Stimulated activated naive CD8-positive, alpha-beta T cell treated with anti-CD3 and anti-CD28 coated beads, Interleukin-15, Interleukin-2, amounts not matched to agents 100 U/mL and 50 U/mL, for 24 hours (primary cell): ENCODE data around the gene CLBA1.
A peak's percentile ranks its signal among the peaks of the same experiment; 100 is the strongest.
"Not testable (repeated sequence)": the region's sequence is repeated elsewhere in the genome, so short reads cannot be mapped to it uniquely, and the experiment has no call there.

Experiments used
- ATAC-seq: fragments of 150-1000 bp; cut with Tn5 transposase; one replicate; pipeline ENCODE4 v1.10.0; 2021
- DNase-seq: peaks from one replicate; pipeline ENCODE4 v3.0.0; 2021

CLBA1 gene

DNA sequence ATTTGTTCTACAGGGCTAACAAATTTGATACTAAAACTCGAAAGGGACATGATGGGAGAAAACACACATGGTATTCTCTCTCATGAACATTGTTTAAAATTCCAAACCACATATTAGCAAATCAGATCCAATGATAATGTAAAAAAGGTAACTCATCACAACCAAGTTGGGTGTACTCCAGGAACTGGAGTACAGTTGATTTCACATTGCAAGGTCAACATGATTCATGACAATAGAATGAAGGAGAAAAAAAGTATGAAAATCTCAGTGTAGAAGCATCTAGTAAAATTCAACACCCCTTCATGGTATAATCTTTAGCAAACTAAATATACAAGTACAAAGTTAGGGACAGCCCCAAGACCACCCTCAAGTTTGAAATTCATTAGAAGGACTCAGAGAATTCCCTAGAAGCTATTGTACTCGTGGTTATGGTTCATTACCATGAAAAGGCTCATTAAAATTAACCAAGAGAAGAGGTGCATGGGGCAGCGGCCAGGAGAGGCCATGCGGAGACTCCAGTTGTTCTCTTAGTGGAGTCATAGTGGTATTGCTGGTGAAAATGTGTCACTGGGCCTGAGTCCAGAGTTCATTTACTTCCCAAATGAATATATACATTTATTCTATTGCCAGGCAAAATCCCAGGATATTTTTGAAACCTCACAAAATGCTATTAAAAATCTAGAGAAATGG lies 38.3 kb downstream of the CLBA1 start:
- DNase-seq (no peak), ATAC-seq (no peak)

DNA sequence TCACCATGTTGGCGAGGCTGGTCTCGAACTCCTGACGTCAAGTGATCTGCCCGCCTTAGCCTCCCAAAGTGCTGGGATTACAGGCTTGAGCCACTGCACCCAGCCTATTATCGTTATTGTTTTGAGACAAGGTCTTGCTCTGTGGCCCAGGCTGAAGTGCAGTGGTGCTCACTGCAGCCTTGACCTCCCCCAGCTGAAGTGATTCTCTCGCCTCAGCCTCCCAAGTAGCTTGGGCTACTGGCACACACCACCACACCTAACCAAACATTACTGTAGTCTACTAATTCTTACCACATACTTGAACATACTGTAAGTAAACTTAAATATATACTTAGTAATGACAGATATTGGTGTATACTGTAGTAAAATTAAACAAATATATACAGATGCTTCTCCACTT lies 39.8 kb downstream of the CLBA1 start:
- DNase-seq (no peak), ATAC-seq (no peak)

DNA sequence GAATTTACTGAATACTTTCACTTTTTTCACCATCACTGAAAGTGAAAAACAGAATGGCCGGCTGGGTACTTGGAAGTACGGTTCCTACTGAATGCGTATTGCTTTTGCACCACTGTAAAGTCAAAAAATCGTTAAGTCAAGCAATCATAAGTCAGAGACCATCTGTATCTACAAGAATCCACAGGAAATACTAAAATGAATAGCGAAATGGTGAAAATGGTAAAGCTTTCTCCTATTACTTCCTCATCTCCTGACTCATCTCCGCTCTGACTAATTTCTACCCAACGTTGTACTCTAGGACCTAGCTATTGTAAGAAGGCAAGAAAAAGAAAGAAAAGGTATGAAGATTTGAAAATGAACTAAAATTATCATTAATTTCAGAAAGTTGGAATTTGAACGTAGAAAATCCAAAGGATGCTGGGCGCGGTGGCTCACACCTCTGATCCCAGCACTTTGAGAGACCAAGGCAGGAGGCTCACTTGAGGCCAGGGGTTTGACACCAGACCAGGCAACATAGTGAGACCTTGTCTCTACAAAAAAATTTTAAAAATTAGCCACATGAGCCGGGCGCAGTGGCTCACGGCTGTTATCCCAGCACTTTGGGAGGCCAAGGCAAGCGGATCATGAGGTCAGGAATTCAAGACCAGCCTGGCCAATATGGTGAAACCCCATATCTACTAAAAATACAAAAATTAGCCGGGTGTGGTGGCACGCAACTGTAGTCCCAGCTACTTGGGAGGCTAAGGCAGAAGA lies 40.6 kb downstream of the CLBA1 start:
- DNase-seq, result no peak
- peak; percentile 37 for ATAC-seq

GRCh38 chr14:105026802-105027563 lies 41.4 kb downstream of the CLBA1 start:
- DNase-seq (no peak), ATAC-seq (no peak)

DNA sequence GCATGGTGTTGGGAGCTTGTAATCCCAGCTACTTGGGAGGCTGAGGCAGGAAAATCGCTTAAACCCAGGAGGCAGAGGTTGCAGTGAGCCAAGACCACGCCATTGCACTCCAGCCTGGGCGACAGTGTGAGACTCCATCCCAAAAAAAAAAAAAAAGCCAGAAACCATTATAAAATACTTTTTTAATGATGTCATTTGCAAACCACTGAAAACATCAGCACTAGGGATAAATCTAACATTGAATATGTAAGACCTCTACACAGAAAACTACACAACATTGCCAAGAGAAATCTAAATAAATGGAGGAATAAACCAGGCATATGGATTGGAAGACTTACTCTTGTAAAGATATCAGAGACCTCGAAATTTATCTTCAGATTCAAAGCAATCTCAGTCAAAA lies 42.1 kb downstream of the CLBA1 start:
- not testable (repeated sequence) for DNase-seq, ATAC-seq

DNA sequence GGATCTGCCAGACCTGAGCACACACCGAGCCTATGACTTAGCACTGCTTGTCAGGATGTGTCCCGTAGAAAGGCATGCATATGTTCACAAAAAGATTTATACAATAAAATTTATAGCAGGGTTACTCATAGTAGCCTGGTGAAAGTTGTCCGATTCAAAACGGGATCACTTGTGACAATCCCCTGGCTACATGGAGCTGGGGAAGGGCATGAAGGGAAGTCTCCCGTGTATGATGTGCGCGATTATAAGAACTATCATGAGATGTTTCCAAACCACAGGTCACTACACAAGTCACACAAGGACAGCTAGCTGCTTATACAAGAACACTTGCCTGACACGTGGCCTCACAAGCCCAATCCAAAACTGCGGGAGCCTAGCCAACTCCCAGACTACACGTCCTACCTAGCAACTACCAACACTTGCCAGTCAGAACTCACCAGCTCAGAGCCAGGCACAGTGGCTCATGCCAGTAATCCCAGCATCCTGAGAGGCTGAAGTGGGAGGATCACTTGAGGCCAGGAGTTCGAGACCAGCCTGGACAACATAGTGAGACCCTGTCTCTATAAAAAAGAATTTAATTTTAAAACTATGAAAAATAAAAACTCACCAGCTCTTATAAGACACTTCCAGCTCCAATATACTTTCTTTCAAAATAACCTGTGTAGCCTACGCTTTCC lies 42.8 kb downstream of the CLBA1 start:
- DNase-seq (no peak), ATAC-seq (no peak)

GRCh38 chr14:105029402-105029801 lies 43.8 kb downstream of the CLBA1 start:
- DNase-seq, result no peak

DNA sequence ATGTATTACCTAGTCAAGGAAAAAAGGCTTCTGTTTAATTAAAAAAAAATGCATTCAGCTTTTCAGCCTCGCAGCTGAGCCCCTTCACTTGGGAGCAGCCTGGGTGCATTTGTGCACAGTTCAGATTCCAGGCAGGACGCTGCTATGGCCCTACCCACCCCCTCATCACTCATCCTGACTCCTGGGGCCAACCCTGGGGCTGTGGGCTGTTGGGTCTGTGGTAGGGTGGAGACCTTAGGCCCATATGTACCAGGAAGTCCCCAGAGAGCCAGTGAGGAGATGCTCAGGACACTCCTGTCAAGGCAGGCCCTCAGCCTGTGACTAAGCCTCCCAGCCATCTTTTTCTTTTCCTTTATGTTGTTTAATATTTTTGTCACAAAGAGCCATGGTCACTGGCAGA lies 44.6 kb downstream of the CLBA1 start:
- ATAC-seq (no peak), DNase-seq (no peak)

More at GRCh38 chr14:105029402-105029801, 43.8 kb downstream of the CLBA1 start:
- no peak for ATAC-seq

DNA sequence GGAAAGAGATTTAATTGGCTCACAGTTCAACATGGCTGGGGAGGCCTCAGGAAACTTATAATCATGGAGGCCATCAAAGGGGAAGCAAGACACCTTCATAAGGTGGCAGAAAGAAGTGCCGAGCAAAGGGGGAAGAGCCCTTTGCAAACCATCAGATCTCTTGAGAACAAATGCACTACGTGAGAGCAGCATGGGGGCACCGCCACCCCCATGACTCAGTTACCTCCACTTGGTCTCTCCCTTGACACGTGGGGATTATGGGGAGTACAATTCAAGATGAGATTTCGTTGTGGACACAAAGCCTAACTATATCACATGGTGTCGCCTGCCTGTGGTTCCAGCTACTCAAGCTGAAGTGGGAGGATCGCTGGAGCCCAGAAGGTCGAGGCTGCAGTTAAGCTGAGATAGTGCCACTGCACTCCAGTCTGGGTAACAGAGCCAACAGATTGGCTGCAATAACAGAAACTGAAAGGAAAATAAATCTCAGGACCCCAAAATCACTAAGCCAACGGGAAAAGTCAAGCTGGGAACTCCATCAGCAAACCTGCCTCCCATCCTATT lies 45.3 kb downstream of the CLBA1 start:
- ATAC-seq (no peak), DNase-seq (no peak)

- ATAC-seq, DNase-seq: not testable (repeated sequence)
Observed at GRCh38 chr14:105032451-105032901, 46.9 kb downstream of the CLBA1 start.

DNA sequence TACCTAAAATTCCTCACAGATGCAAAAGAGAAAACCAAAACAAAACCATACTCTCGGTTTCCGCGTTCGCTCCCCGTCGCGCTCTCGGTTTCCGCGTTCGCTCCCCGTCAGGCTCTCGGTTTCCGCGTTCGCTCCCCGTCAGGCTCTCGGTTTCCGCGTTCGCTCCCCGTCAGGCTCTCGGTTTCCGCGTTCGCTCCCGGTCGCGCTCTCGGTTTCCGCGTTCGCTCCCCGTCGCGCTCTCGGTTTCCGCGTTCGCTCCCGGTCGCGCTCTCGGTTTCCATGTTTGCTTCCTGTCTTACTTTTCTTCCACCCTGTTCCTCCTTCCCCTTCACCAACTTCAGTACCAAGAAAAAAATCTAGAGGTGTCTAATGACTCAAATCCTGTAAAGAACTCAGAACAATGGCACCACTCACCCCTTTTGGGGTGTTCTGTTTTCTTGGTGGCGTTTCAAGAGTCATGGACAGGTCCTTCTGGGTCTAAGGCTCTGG lies 47.9 kb downstream of the CLBA1 start:
- DNase-seq, ATAC-seq: not testable (repeated sequence)

GRCh38 chr14:105034315-105035039 lies 48.9 kb downstream of the CLBA1 start:
- ATAC-seq, result no peak
- no peak for DNase-seq

DNA sequence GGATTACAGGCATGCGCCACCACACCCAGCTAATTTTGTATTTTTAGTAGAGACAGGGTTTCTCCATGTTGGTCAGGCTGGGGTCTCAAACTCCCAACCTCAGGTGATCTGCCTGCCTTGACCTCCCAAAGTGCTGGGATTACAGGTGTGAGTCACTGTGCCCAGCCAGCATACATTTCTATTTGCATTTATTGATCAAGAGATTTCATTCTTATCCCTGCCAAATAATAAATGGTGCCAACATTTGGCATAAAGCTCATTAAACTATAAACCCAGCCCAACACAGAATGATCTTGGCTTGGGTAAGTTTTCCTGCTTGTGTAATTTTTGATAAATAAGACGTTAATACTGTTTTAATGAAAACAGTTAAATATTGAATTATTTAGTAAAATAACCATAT lies 50.0 kb downstream of the CLBA1 start:
- not testable (repeated sequence) for DNase-seq, ATAC-seq

DNA sequence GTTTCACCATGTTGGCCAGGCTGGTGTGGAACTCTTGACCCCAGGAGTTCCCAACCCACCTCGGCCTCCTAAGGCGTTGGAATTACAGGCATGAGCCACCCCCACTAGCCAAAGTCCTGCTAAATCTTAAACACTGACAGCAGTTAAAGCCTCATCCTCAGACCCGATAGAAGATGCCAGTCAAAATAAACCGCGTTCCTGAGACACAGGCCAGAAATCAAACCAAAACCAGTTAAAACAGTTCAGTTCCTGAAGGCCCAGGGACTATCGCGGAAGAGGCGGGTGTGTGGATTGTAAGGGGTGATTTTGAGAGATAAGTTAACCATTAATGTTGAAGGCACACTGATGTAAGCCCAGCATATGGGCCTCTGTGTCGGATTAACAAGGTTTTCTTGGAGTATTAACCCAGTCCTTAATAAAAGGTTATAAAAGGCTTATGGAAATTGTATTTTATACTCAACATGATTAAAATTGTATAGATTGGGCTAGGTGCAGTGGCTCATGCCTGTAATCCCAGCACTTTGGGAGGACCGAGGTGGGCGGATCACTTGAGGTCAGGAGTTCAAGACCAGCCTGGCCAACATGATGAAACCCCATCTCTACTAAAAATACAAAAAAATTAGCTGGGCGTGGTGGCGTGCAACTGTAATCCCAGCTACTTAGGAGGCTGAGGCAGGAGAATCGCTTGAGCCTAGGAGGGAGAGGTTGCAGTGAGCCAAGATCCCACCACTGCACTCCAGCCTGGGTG lies 54.0 kb downstream of the CLBA1 start:
- DNase-seq (no peak), ATAC-seq (no peak)

DNA sequence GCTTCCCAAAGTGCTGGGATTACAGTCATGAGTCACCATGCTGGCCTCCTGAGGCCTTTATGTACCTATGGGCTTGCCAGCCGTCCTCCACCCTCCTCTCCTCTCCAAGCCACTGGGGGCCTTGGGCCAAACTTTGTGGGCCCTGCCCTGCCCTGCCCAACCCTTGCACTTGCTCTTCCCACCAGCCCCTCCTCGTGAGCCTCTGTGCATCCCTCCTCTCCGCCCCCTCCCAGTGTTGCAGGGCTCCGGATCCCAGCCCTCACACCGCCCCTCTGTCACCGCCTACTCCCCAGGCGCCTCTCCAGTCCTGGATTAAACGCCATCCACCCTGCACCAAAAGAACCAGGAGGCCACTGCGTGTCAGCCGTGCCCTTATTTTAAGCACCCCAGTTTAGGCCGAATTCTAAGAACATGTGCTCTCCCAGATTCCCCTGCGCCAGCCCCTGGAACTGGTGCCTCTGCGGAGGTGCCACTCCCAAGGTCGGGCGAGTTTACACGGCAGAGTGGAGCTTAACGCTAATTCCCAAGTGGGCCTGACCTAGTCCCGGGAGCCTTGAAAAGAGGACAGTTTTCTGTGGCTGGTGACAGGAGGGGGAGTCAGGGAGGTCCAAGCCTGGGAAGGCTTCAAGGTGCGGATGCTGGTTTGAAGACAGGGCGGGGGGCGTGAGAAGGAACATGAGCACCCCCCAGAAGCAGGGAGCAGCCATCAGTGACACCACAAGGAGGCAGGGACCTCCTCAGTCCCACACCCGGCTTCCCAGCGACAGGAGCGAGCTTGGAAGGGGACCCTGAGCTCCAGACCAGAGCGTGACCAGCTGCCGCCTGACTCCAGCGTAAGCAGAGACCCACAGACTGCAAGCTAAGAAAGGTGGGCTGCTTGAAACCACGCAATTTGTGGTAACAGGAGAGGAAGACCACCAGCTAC lies 56.5 kb downstream of the CLBA1 start:
- ATAC-seq (no peak), DNase-seq (no peak)

GRCh38 chr14:105042813-105043212 lies 57.2 kb downstream of the CLBA1 start:
- no peak for ATAC-seq
- no peak for DNase-seq

DNA sequence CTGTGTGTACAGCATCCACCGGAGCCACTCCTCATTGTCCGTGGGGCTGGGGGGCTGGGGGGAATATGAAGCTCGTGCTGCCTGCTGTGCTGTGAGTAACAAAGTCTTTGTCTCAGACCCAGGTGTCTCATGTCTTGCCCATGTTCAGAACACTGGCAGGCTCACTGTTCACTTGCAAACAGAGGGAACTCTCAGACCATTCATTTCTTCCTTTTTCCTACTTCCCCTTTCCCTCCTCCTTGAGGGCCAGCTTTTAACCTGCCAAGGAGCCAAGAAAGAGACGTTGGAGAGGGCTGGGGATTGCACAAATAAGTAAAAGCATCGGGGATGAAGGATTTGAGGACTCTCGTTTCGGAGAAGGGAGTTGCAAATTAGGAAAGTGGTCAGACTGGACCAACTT lies 58.1 kb downstream of the CLBA1 start:
- no peak for ATAC-seq
- DNase-seq, result no peak
